GM11168 (cell line): ENCODE measurements around the gene PANK3.
"Not testable (repeated sequence)": the region's sequence is repeated elsewhere in the genome, so short reads cannot be mapped to it uniquely, and the experiment has no call there.

Experiments
- in situ Hi-C: fragments of 300-500 bp; cut with MboI; formaldehyde crosslinking; loops from one replicate; pipeline ENCODE4 v1.12.0; 2022; ENCODE audit warnings: low sequenced_read_pairs; ENCODE audit not compliant: unreplicated experiment

The PANK3 gene

DNA sequence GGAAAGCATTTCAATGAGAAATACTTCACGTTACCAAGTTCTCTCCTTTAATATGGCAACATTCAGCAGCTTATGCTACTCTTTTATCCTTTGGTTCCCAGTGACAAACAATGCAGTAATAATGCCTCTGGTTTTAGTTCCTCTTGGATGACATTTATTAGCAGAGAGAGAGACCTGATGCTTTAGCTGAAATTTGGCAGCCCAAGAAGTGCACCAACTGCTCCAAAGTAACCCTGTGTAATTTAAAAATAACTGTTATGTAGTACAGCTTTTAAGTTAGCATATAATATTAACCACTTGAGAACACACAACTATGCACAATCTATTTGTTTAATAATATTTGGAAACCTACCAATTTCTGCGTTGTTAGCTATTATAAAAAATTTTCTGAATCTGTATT lies 21.8 kb downstream of the PANK3 start:
- in situ Hi-C loops: no loop called here

DNA sequence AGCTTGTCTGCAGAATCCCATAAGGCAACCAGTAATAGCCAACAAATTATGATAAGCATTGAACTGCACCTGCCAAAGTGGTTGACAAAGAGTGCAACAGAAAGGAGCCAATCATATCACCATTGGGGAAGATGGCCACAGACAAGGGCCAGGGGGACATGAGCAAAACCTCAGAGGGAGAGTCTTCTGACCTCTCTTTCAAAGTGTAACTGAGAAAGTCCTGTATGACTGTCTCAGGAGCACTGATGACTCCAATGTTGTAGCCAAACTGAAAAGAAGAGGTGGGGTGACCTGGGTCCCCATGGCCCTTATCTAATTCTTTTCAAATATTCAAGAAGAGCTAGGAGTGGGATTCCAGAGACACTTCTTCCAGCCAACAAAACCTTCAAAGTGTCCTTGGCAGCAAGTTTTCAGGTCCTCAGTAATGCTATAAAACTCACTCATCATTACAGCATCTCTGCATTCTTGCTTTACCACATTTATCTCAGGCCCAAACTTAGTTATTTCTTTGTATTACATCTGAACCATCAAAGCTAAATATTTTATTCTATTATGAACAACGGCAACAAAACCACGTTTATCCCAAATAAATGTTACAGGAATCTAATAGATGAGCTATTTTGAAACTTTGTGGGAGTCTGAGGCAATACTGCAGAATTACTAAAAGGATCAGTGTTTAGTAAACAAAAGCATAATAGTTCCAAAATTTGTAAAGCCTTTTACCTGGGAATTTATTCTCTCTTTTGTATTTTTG lies 25.6 kb downstream of the PANK3 start:
- in situ Hi-C loops: no loop called here

DNA sequence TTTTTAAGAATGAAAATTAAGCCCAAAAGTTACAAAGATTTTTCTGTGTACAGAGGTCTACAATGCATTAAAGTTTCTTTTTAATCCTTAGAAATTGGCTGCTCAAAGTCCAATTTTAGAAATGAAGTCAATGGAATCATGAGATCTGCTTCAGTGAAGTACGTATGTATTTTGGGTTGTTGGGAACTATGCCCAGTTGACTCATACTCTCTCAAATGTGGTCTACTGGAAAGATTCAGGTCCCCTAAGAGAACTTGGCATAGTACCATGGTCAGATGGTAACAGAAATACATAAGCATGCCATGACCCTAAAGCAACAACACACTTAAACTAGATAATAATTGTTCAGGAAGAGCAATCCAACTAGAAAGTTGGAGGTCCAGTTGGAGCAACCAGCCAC lies 27.0 kb downstream of the PANK3 start:
- in situ Hi-C loops: no loop called here

DNA sequence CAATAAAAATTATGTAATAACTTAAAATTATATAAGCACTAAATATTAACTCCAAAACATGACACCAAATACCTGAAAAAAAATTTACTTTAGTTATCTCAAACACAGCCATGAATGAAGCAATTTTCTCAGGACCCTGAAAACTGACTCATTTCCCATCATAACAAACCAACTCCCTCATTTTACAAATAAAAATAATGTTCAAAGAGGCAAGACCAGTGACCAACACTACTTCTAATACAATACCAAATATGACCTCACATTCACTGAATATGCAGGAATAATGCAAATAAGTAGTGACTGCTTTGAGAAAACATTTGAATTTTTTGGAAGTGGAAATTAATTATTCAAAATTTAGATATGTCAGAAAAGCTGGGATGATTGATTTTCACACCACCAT lies 28.5 kb downstream of the PANK3 start:
- in situ Hi-C loops: no loop called here

DNA sequence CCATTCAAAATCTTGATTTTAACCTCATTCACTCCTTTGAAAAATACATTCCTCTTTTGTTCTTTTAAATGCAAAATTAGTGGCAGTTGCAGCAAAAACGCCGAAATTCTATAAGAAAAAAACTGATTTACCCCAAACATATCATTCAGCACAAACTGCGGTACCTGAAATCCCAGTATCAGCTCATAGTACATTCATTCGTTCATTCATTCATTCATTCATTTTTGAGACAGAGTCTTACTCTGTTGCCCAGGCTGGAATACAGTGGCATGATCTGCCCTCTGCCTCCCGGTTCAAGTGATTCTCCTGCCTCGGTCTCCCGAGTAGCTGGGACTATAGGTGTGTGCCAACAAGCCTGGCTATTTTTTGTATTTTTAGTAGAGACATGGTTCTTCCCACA lies 29.6 kb downstream of the PANK3 start:
- in situ Hi-C loops: no loop called here

DNA sequence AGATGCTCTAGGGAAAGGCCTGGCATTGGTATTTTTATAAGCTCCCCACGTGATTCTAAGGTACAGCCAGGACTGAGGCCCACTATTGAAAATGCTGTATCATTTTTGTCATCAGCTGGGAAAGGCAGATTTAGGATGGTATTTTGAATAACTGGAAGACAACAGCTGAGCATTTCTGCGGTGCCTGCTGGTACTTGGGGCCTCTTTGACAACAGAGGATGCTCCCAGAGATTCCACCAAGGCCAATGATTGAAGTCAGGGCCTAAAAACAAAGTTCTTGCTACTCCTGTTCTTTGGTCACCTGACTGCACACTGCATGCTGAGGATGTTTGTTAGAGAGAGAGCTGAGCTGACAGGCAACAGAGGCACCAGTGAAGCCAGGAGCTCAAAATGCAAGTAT lies 42.0 kb downstream of the PANK3 start:
- in situ Hi-C loops: no loop called here

DNA sequence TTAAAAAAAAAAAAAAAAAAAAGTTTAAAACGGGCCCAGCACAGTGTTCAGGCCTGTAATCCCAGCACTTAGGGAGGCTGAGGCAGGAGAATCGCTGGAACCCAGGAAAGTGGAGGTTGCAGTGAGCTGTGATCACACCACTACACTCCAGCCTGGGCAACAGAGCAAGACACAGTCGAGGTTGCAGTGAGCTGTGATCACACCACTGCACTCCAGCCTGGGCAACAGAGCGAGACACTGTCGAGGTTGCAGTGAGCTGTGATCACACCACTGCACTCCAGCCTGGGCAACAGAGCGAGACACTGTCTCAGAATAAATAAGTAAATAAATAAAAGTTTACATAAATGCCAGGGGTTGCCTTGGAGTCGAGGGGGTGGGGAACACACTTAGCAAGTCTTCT lies 44.8 kb downstream of the PANK3 start:
- in situ Hi-C loops: not testable (repeated sequence)

DNA sequence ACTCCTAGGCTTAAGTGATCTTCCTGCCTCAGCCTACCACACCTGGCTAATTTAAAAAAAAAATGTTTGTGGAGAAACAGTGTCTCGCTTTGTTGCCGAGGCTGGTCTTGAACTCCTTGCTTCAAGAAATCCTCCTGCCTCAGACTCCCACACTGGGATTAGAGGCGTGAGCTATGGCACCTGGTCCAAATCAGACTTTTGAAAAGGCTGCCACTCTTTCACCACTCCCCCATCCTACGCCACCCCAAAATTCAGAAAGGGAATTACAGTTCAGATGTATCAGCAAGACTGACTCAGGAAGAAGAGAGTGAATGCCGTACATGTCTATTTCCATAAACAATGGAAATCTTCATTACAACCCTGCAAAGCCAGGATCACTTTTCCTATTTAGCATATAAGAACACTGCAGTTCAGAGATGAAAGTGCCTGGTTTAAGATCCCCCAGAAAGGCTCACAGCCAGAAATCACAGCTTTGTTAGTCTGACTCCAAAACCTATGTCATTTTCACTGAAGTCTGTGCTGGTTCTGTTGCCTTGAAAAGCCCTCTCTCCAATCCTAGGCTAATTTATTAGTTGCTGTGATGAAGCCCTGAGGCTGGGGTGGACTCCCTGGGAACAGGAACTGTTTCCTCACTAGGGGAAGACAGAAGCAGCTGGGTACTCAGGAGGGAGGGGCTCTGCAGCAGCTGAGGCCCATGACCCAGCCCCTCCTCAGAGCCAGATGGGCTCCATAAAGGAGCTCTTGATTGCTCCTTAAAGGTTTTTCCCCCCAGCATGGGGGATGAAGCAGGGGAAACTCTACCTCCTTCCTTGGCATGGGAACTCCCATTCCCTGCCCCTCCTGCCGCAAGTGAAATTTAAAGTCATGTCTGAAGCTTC lies 46.9 kb downstream of the PANK3 start:
- in situ Hi-C loops: no loop called here

DNA sequence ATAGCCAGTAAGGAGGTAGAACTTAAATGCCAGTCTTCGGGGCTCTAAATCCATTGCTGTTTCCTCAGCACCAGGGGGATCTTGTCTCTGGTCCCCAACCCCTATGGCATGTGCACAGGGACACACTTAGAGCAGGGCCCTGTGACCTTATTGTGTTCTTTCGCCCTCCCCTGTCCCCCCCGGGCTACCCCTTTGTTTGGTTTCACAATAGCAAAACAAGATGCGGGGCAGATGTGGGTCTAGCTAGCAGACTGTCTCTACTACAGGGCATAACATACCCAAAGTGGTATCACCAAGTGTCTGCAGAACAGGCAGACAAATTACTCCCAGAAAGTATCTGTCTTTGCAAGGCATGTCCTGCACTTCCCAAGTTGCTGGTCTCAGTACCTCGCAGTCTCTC lies 48.0 kb downstream of the PANK3 start:
- in situ Hi-C loops: no loop called here

DNA sequence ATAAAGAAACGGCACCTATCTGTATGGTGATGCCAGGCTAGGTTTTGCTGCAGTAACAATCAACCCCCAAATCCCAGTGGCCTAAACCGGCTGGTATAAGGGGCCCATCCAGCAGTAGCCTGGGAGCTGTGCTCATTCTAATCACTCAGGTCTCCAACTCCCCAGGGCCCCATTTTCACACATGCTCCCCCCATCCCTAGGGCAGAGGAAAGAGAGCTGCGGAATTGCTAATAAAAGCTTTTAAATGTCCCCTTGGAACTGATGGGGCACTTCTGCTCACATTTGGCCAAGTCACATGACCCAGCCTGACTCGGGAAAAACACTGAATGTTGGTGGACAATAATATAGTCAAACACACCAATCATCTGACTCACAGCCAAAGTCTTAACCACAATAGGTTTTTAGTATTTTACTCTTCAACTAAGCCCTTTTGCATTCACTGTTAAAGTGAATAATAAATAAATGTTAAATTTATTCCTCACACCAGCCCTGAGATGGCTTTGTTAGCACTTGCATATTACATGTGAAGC lies 48.5 kb downstream of the PANK3 start:
- in situ Hi-C loops: no loop called here

DNA sequence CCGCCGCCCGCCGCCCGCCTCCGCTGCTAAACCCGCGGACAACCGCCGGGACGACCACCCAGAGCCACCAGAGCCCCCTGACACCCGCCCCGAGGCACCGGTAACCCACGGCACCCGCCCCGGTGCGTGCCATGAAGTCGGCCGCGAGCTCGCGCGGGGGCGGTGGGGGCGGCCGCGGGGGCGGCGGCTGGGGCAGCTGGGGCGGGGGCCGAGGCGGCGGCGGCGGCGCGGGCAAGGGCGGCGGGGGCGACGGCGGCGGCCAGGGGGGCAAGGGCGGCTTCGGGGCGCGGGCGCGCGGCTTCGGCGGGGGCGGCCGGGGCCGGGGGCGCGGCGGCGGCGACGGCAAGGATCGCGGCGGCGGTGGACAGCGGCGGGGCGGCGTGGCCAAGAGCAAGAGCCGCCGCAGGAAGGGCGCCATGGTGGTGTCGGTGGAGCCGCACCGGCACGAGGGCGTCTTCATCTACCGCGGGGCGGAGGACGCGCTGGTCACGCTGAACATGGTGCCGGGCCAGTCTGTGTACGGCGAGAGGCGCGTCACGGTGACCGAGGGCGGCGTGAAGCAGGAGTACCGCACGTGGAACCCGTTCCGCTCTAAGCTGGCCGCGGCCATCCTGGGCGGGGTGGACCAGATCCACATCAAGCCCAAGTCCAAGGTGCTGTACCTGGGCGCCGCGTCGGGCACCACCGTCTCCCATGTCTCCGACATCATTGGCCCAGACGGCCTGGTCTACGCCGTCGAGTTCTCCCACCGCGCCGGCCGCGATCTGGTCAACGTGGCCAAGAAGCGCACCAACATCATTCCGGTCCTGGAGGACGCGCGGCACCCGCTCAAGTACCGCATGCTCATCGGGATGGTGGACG lies 49.6 kb downstream of the PANK3 start:
- in situ Hi-C loops: no loop called here

DNA sequence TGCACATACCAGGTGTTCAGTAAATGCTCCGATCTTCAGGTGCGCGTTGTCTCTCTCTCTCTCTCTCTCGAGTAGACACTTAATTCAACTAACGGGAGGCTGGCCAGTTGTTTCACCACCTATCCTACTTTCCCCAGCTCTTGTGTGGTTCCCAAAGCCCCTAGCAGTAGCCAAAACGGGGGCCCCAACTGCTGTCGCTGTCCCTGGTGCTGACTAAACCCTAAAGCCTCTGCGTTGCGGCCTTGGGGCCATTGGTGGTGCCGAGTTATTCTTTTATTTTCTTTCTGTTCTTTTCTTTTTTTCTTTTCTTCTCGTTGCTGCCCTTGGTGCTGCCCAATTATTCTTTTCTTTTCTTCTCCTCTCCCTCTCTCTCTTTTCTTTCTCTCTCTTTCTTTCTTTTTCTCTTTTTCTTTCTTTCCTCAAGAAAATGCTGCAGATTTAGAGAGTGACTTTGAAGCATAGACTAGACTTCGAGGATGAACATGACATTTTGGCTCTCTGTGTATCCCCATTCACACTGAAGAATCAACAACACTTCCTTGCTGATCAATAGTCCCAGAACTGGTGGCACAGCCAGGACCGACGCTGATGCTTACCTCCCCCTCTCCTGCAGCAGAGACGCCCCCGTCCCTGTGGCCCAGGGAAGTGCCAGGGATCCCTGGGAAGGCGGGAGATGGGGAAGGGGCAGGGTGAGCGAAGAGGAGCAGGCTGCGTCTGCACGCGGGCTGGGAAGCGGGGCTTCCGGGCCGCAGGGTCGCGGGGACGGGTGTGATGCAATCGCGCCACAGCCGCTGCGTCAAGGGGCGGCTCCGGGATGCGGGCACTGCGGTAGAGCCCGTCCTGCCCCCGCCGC lies 50.4 kb downstream of the PANK3 start, which contains the start of gene FBLL1:
TSS of gene FBLL1 (plus strand) at position 785 of the 853 bp plus-strand sequence. CDS start 200 bp downstream, outside the sequence.
- in situ Hi-C loops: no loop called here

DNA sequence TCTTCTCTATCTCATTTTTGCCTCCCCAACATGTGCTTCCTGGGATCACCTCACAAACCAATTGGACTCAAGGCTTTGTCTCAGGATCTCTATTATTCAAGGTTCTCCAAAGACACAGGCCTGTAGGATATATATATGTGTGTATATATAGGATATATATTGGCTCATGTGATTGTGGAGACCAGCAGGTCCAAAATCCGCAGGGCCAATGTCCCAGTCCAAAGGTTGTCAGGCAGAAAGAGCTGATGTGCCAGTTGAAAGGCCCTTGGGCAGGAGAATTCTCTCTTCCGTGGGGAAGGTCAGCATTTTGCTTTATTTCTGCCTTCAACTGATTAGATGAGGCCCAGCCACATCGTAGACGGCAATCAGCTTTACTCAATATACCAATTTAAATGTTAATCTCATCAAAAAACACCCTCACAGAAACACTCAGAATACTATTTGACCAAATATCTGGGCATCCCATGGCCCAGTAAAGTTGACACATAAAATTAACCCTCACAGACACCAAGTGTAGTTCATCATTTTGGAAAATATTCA lies 51.3 kb downstream of the PANK3 start:
- in situ Hi-C loops: no loop called here

DNA sequence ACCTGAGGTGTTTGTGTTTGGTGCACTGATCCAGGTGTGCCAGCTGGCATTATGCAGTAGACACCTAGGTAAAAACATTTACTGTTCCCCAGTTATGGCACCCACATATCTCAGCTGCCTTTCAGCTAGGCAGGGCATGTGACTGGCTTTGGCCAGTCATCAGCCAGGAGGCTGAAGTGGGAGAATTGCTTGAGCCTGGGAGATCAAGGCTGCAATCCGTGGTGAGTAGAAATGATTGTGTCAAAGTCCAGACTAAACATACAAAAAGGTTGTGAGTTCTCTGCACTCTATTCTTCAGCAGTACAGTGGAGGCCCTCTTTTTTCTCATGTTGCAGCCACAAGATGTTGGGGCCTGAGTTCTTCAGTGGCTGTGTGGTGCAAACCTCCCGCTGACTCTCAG lies 53.3 kb downstream of the PANK3 start:
- in situ Hi-C loops: no loop called here

DNA sequence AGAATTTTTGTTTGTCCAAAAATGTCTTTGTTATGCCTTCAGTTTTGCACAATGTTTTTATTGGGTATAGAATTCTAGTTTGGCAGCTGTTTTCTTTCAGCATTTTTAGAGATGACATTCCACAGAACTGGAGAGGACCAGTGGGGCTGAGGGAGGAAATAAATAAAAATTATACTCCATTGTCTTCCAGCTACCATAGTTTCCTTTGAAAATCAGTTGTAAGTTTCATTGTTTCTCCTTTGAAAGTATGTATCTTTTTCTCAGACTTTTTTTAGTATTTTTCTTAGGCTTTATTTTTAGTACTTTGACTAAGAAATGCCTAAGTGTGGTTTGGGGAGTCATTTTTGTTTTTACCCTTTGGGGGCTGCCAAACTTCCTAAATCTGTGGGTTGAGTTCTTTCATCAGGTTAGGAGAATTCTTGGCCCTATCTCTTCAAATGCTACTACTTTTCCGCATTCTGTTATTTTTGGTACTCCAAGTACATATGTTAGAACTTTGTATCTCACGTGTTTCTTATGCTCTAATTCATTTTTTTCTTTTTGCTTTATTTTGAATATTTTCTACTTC lies 65.2 kb downstream of the PANK3 start:
- in situ Hi-C loops: no loop called here

DNA sequence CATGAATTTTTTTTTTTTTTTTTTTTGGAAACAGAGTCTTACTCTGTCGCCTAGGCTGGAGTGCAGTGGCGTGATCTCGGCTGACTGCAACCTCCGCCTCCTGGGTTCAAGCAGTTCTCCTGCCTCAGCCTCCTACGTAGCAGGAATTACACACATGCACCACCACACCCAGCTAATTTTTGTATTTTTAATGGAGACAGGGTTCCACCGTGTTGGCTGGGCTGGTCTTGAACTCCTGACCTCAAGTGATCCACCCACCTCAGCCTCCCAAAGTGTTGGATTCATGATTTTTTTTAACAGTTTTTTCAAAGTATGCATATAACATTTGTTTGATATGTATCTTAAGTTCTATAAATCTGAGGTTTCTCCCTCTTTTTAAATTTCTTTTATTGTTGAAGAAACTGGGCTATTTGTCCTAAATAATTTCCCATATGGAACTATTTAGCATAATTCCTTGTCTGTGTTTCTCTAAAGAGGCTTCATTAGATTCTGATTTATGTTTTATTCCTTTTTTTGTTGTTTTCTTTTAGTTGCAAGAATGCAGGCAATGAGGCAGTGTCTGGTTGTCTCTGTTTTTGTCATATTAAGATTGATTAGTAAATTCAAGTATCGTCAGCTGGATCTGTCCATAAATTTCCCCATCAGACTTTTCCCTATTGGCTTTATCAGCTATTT lies 76.5 kb downstream of the PANK3 start:
- in situ Hi-C loops: no loop called here
